GM18505 (cell line): ENCODE results near the gene FBXO2.
A peak's percentile ranks its signal among the peaks of the same experiment; 100 is the strongest.

Experiments
- ATAC-seq: cut with Tn5 transposase; IDR thresholded peaks from one replicate; pipeline ENCODE4 v1.9.1; 2021; ENCODE audit not compliant: unreplicated experiment
- POLR2A ChIP-seq: IDR thresholded peaks from 4 replicates; pipeline ENCODE4 v1.6.1; 2011; ENCODE audit warnings: borderline replicate concordance; ENCODE audit not compliant: insufficient read depth, insufficient read length; ENCODE audit errors: extremely low read depth

The FBXO2 gene

GRCh38 chr1:11676386-11677103 lies 22.3 kb upstream of the FBXO2 start:
- TF ChIP-seq POLR2A: no peak
- ATAC-seq: no peak

- no peak for TF ChIP-seq POLR2A
- ATAC-seq: no peak
Observed at GRCh38 chr1:11675325-11675724, 21.1 kb upstream of the FBXO2 start.

GRCh38 chr1:11674488-11674887 lies 20.3 kb upstream of the FBXO2 start:
- TF ChIP-seq POLR2A: no peak
- ATAC-seq: no peak

GRCh38 chr1:11673089-11673769 lies 19.0 kb upstream of the FBXO2 start:
- no peak for ATAC-seq
- TF ChIP-seq POLR2A: no peak

- TF ChIP-seq POLR2A: no peak
- no peak for ATAC-seq
Observed at GRCh38 chr1:11671544-11672286, 17.5 kb upstream of the FBXO2 start.

- no peak for TF ChIP-seq POLR2A
- ATAC-seq: no peak
Observed at GRCh38 chr1:11671205-11671543, 16.9 kb upstream of the FBXO2 start.

- peak; percentile 21 for TF ChIP-seq POLR2A
- ATAC-seq: no peak
Observed at GRCh38 chr1:11670747-11671146, 16.5 kb upstream of the FBXO2 start.

GRCh38 chr1:11668516-11668915 lies 14.3 kb upstream of the FBXO2 start:
- TF ChIP-seq POLR2A: no peak
- no peak for ATAC-seq

- ATAC-seq: peak; percentile 40
- TF ChIP-seq POLR2A: no peak
Observed at GRCh38 chr1:11664336-11665065, 10.3 kb upstream of the FBXO2 start.

- TF ChIP-seq POLR2A: no peak
- ATAC-seq: no peak
Observed at GRCh38 chr1:11661103-11661502, 6.9 kb upstream of the FBXO2 start.

- no peak for TF ChIP-seq POLR2A
- no peak for ATAC-seq
Observed at GRCh38 chr1:11659748-11660147, 5.5 kb upstream of the FBXO2 start.

GRCh38 chr1:11658542-11658941 lies 4.3 kb upstream of the FBXO2 start:
- ATAC-seq: no peak
- no peak for TF ChIP-seq POLR2A

- no peak for TF ChIP-seq POLR2A
- ATAC-seq: no peak
Observed at GRCh38 chr1:11657654-11658053, 3.4 kb upstream of the FBXO2 start.
